GM19099 (cell line): Measurements from ENCODE around the gene RCSD1.

ENCODE experiments used
- POLR2A ChIP-seq: IDR thresholded peaks from 3 replicates; pipeline ENCODE4 v1.6.1; 2011; ENCODE audit warnings: low read depth; ENCODE audit not compliant: insufficient read length; ENCODE audit errors: extremely low read depth

RCSD1 gene

DNA sequence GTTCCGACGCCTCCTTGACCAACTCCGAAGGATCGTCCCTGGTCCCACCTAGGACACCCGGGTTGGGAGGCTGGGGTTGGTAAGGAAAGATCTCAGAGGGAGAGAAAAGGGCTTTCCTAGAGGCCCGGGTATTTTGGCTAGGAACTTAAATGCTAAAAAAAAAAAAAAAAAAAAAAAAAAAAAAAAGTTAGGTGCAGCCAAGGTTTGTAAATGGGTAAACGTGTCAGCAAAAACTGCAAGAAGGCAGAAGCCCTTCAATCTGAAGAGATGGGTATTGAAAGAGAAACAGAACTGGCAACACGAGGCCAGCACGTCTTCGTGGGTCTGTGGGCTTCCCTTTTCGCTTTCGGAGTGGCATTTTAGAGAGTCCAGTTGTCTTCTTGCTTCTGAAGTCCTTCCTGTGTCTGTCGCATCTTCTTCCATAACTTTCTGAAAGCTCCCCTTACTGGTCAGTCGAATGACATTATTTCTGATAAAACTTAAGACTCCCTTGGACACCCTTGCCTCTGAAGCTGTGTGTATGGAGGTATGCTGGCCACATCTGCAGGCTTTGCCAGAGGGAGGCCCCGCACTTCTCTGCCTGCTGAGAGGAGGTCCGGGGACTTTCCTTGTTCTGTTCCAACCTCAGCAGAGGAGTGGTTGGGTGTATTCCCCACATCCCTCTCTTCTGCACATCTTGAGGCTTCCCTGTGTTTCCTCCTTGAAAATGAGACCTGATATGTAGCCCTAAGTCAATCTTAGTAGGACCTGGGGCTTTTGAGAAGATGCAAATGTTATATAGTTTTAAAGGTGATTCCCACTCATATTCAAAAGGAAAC lies 745 bp downstream of the RCSD1 start:
- peak; percentile 49 for TF ChIP-seq POLR2A

DNA sequence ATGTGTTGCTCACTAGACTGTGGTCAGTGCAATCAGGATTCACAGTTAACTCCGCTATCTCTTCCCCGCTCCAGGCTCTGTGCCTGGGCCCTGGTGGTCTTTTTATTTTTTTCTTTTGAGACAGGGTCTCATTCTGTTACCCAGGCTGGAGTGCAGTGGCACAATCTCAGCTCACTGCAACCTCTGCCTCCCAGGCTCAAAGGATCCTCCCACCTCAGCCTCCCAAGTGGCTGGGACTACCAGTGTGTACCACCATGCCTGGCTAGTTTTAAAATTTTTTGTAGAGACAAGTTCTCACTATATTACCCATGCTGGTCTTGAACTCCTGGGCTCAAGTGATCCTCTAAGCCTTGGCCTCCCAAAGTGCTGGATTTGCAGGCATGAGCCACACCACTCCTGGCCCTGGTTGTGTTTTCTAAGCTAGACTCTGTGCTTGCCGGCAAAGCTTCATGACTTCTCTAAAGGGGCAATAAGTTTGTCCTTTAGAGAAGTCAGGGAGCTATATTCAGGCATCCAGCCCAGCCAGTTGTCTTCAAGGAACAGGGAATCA lies 1.4 kb downstream of the RCSD1 start:
- no peak for TF ChIP-seq POLR2A

DNA sequence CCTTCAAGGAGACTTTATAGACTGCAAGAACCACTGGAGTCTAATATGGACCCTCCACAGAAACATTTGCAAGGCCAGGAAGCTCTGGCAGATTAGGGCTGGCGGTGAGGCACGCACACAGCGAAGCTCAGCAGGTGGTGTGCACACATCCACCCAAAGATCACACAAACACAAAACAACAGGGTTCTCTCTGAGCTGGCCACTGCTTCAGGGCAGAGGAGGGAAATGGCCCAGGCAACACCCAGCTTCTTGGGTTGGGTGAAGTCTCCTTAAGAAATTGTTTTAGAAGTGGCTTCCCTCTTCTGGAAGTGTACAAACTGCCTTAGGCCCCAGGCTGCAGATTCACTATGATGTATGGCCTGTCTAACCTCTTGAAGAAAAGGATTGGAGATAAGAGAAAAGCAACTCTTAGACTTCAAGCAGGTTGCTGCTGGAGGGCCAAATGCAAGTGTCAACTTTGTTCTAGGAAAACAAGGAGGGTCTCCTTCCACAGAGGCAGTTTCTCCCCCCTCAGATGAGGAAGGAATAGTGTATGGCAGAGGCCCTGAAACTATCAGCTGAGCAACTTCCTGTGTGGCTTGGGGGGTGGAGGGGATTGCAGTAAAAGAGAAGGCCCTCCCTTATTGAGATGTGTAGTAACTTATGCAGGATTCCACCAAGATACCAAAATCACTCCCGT lies 2.0 kb downstream of the RCSD1 start:
- TF ChIP-seq POLR2A, result peak; percentile 45

DNA sequence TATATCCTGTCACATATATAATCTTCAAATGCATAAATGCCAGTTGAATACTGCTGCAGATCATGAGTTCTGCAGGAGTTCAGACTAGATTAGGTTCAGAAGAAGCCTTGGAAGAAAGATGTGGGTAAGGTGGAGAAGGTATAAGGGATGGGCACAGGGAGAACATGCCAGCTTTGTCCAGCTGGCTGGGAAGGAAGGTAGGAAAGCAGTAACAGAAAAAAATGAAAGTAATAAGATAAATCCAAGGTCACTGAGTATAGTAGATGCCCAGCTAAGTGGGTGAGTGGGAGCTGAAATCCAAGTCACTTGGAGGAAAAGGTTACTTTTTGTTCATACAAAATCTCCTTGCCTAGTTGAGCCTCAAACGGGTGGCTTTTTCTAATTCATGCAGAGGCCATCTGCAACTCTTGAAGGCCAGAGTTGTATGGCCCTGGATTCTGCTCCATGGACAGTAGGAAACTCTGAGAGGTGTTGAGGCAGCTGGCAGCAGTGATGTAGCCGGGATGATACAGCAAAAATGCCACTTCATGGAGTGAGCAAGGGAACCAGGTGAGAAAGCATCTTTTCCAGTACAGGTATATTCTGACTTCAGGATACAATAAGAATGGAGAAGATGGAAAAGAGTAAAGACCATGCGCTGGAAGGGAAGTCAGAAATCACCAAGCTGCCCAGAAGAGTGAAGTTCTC lies 3.4 kb downstream of the RCSD1 start:
- TF ChIP-seq POLR2A, result no peak

DNA sequence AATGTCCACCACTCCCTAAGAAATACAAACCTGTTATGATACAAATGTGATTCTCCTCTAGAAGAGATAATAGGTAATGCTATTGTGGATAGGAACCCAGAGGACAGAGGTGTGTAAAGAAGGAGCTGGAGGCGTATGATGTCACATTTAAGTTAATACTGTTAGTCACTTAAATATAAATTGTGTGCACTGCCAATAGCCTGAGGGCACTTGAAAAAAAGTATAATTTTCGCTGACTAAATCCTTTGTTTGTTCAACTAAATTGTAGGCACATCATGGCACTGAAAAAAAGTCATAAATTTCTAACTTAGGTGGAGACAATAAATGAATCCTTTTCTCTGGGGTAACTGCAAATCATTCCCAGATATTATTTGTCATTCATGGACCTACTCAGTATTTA lies 4.4 kb downstream of the RCSD1 start:
- no peak for TF ChIP-seq POLR2A

DNA sequence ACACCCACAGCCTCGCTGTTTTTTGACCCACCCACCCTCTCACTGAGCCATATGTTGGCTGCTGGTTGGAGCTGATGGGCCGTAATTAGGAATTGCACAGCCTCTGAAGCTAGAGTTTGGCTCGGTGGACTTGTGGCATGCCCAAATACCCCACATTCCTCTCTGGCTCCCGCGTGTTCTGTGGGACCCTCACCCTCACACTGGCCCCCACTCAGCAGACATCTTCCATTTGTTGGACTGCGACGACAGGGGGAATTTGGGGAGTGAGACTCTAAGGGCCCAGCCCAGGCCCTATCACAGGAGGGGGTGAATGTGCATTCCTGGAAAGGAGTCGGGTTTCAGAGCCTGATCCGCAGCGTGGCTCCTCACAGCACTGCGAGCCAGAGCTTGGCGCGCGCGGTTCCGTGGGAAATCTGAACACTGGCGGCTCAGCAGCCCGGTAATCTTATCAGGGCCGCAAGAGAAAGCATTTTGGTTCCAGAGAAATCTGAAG lies 5.2 kb downstream of the RCSD1 start:
- TF ChIP-seq POLR2A, result no peak

DNA sequence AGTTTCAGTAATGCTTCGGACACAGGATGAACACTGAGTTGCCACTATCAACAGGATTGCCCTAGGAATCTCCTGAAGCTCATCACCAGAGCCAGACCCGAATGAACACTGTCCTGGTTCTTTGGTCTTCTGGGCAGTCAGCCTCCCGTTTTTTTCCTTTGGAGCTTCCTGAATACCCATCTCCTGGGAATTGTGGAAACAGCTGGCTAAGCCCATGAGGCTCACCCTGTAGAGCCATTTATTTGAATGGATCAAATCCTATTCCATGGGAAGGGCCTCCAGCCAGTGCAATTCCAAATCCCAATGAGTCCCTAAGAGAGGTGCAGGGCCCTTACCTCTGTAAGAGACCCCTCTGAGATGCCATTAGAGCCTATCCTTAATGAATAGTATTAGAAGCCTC lies 5.9 kb downstream of the RCSD1 start:
- TF ChIP-seq POLR2A, result no peak

DNA sequence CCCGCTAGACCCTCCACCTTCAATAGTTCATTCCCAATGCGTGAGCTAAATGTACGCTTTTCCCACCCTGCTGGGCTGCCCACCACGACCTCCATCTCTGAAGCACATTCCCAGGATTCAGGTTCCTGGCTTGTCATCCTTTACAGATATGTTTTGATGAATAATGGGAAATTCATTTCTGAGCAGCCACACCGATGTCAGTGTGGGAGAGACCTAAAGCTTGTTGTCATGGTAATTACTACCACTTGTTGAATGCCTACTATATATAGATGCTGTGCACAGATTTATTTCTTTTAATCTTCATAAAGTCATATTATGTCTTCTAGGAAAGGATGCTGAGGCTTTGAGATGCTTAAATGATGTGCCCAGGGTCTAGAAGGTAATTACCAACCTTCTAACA lies 8.0 kb downstream of the RCSD1 start:
- no peak for TF ChIP-seq POLR2A

DNA sequence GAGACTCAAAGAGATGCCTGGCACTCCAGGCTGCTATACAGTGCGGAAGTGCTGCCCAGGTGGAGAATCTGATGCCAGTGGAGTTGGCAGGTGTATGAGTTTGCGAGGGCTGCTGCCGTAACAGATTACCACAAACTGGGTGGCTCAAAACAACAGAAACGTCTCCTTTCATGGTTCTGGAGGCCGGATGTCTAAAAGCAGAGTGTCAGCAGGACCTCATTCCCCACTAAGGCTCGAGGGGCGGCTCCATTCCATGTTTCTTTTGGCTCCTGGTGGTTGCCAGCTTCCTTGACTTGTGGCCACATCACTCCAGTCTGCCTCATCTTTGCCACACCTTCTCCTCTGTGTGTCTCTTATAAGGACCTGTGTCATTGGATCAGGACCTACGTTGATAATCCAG lies 10.0 kb downstream of the RCSD1 start:
- TF ChIP-seq POLR2A, result no peak

DNA sequence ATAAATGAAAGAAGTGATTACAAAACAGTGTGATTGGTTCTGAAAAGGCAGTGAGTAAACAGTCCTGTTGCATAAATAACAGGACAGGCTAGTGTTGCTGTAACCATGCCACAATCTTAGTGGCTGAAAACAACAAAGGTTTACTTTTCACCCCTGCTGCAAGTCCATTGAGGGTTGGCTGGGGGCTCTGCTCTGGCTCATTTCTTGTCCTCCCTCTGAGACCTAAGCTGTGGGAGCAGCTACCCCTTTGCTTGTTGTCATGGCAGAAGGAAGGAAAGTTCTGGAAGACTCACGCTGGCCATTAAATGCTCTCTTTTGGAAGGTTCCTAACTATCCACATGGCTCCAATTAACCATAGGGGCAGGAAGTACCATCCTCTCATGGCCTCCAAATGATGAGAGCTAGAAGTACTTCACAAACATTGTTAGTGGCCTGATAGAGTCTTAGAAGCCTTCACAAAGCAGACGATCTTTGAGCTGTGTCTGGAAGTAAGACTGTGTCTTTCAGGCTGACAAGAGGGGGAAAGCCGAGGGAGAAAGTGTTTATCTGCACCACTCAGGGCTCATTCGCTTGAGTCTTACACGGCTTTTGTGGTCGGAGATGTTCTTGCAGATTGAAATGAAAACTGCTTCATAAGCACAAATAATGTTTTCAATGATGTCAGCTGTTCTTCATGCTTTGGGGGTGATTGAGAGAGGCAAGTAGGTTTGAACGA lies 11.9 kb downstream of the RCSD1 start:
- TF ChIP-seq POLR2A, result no peak

DNA sequence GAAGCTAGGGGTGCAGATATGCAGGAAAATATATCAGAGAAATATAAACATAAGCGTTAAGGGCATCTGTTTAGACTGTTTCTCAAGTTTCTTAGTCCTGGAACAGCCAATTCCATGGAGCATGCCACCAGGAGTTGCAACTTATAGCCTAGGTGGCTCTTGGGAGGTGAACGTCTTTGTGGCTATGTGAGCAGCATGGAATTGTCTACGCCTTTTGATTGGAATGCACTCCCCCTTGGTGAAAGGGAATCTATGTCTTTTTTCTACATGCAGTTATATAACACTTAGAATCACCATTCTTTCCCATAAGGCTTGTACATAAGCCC lies 12.4 kb downstream of the RCSD1 start:
- no peak for TF ChIP-seq POLR2A

DNA sequence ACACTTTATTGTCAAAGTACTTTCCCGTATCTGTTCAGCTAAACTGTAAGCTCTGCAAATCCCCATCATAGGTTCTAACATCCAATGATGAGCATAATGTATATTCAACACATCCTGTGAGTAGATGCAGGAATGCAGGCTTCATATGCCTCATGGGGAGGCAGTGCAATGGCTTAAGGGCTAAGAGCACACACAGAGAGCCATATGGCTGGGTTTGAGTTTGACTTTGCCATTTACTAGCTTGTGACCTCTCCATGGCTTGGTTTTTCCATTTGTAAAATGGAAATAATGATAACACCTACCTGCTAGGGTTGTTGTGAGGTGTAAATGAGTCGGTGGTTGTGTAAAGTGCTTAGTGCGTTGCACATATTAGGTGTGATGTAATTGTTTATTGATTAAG lies 13.4 kb downstream of the RCSD1 start:
- TF ChIP-seq POLR2A, result no peak

DNA sequence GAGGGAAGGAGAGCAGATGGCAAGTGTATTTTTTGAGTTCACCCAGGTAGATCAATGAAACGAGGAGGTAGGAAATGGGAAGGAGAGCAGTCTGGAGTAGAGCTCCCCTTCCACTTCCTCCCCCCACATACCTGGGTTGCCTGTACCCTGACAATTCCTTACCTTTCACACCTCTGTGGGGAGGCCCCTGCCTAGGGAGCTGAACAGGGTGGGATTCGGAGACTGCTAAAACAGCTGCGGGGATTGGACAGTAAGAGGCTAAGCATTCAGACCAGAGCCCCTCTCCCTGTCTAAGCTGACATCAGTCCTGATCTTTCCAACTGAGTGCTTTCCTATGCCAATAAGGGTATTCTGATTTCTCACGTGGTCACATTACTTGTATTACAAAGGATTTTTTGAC lies 14.5 kb downstream of the RCSD1 start:
- no peak for TF ChIP-seq POLR2A

DNA sequence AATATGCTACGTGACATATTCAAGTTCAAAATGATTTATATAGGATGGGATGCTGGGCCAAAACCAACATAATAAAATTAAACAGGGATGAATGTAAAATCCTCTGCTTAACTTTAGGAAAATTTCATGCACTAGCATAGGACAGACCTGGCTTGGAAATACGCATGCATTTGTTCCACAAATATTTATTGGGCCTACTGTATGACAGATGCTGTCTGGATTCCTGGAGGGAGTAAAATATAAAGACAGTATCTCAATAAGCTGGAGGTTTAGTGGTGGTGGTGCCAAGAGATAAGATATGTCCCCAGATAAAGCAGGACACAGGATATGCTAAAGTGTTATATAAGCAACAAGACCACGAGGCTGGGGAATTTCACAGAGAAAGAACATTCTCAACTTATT lies 15.1 kb downstream of the RCSD1 start:
- TF ChIP-seq POLR2A, result no peak
